ENCODE data around the gene PGA4. TPM values are rescaled to one million over a fixed set of nuclear protein-coding genes. Genes with fewer than 3 reads are reported as not detected.

Gene PGA4
- total and polyA plus RNA-seq, 4 donors: 0.33 to 4.5 (median 1.8) TPM; not detected in 1

DNA sequence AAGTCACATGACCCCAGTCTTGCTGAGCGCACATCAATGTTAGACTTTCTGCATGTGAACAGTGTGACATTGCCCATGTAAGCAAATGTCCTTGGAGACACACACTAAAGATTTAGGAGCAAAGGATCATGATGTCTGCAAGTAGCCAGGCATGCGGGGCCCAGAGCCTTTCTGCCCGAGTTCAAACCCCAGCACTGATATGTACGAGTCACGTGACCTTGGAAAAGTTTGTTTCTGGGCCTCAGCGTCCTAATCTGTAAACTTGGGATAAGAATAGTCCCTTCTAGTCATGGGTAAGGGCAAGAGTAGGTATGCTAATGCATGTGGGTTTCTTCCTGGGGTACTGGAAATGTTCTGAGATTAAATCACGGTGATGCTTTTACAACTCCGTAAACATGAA, 35.6 kb upstream of the PGA4 start:
- H3K36me3 ChIP-seq (ENCODE audit: control insufficient read depth in 4 of 4, insufficient read depth in 3 of 4, low read depth in 1 of 4, low read length in 3 of 4): no peaks in the 10 kb centered on the region
- H3K27me3 ChIP-seq (ENCODE audit: control insufficient read depth in 4 of 4, insufficient read depth in 4 of 4, low read length in 3 of 4): no peaks in the 10 kb centered on the region
- H3K9ac ChIP-seq (ENCODE audit: low read depth in 1 of 2, low read length in 2 of 2): no peak overlapping the region
- no peaks in the 10 kb centered on the region for H3K4me1 ChIP-seq (ENCODE audit: control insufficient read depth in 4 of 4, insufficient read depth in 4 of 4, low read length in 3 of 4)
- TF ChIP-seq SP1 (IDR thresholded peaks at IDR 0.05) (no peak), JUND (IDR thresholded peaks at IDR 0.05) (no peak), NR2F2 (IDR thresholded peaks at IDR 0.05) (no peak), FOXA2 (IDR thresholded peaks at IDR 0.05) (no peak), HNF4A (conservative IDR thresholded peaks at IDR 0.05) (no peak), RXRA (IDR thresholded peaks at IDR 0.05) (no peak), HNF4G (IDR thresholded peaks at IDR 0.05) (no peak)
- TF ChIP-seq, protein P1, sequence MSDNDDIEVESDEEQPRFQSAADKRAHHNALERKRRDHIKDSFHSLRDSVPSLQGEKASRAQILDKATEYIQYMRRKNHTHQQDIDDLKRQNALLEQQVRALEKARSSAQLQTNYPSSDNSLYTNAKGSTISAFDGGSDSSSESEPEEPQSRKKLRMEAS (IDR thresholded peaks at IDR 0.05): no peak
- TF ChIP-seq, protein P2, sequence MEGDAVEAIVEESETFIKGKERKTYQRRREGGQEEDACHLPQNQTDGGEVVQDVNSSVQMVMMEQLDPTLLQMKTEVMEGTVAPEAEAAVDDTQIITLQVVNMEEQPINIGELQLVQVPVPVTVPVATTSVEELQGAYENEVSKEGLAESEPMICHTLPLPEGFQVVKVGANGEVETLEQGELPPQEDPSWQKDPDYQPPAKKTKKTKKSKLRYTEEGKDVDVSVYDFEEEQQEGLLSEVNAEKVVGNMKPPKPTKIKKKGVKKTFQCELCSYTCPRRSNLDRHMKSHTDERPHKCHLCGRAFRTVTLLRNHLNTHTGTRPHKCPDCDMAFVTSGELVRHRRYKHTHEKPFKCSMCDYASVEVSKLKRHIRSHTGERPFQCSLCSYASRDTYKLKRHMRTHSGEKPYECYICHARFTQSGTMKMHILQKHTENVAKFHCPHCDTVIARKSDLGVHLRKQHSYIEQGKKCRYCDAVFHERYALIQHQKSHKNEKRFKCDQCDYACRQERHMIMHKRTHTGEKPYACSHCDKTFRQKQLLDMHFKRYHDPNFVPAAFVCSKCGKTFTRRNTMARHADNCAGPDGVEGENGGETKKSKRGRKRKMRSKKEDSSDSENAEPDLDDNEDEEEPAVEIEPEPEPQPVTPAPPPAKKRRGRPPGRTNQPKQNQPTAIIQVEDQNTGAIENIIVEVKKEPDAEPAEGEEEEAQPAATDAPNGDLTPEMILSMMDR (IDR thresholded peaks at IDR 0.05; ENCODE audit: low read depth, low read length, missing input control): no peak
- TF ChIP-seq, protein P3, sequence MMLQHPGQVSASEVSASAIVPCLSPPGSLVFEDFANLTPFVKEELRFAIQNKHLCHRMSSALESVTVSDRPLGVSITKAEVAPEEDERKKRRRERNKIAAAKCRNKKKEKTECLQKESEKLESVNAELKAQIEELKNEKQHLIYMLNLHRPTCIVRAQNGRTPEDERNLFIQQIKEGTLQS (IDR thresholded peaks at IDR 0.05): no peak
- TF ChIP-seq, protein P4, sequence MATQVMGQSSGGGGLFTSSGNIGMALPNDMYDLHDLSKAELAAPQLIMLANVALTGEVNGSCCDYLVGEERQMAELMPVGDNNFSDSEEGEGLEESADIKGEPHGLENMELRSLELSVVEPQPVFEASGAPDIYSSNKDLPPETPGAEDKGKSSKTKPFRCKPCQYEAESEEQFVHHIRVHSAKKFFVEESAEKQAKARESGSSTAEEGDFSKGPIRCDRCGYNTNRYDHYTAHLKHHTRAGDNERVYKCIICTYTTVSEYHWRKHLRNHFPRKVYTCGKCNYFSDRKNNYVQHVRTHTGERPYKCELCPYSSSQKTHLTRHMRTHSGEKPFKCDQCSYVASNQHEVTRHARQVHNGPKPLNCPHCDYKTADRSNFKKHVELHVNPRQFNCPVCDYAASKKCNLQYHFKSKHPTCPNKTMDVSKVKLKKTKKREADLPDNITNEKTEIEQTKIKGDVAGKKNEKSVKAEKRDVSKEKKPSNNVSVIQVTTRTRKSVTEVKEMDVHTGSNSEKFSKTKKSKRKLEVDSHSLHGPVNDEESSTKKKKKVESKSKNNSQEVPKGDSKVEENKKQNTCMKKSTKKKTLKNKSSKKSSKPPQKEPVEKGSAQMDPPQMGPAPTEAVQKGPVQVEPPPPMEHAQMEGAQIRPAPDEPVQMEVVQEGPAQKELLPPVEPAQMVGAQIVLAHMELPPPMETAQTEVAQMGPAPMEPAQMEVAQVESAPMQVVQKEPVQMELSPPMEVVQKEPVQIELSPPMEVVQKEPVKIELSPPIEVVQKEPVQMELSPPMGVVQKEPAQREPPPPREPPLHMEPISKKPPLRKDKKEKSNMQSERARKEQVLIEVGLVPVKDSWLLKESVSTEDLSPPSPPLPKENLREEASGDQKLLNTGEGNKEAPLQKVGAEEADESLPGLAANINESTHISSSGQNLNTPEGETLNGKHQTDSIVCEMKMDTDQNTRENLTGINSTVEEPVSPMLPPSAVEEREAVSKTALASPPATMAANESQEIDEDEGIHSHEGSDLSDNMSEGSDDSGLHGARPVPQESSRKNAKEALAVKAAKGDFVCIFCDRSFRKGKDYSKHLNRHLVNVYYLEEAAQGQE (IDR thresholded peaks at IDR 0.05): no peak
- TF ChIP-seq, protein P5, sequence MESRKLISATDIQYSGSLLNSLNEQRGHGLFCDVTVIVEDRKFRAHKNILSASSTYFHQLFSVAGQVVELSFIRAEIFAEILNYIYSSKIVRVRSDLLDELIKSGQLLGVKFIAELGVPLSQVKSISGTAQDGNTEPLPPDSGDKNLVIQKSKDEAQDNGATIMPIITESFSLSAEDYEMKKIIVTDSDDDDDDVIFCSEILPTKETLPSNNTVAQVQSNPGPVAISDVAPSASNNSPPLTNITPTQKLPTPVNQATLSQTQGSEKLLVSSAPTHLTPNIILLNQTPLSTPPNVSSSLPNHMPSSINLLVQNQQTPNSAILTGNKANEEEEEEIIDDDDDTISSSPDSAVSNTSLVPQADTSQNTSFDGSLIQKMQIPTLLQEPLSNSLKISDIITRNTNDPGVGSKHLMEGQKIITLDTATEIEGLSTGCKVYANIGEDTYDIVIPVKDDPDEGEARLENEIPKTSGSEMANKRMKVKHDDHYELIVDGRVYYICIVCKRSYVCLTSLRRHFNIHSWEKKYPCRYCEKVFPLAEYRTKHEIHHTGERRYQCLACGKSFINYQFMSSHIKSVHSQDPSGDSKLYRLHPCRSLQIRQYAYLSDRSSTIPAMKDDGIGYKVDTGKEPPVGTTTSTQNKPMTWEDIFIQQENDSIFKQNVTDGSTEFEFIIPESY (IDR thresholded peaks at IDR 0.05): no peak
- WGBS: 83% methylated on average over 8 of the region's 8 CpGs
- no peak overlapping the region for H3K27ac ChIP-seq (ENCODE audit: low read depth in 1 of 2, low read length in 2 of 2)
- no peak for DNase-seq (ENCODE audit: low spot score)
- H3K4me3 ChIP-seq (ENCODE audit: low read depth in 1 of 3, low read length in 3 of 3): no peak overlapping the region
- no peaks in the 10 kb centered on the region for H3K9me3 ChIP-seq (ENCODE audit: control insufficient read depth in 4 of 4, low read length in 3 of 4)

DNA sequence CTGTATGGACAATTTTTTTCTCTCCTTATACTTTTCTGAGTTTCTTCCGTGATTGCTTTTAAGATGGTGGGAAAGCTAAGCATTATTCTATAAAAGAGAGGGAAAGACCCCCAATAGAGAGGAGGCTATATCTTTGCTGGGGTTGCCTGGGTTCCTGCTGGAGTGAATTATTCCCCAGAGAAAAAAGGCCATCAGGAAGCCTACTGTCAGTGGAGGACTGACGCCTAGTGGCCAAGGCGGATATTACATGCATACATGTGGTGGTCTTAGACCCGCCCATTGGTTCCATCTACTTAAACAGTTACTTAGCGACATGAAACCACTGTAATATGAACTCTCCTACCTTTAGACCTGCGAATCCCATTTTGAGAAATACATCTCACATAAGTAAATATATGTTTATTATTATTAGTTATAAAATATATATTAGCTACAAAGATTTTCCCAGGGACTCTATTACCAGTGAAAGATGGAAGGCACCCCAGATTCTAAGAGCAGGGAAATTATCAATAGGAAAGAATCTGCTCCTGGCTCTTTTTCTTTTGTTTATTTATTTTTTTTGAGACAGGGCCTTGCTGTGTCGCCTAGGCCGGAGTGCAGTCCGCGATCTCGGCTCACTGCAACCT, 34.5 kb upstream of the PGA4 start:
- TF ChIP-seq, protein P2 (IDR thresholded peaks at IDR 0.05; ENCODE audit: low read depth, low read length, missing input control): peak; percentile 87
- no peak for TF ChIP-seq HNF4A (conservative IDR thresholded peaks at IDR 0.05)
- TF ChIP-seq RAD21 (IDR thresholded peaks at IDR 0.05): peak; percentile 92 to 93

More for the DNA sequence above, 34.5 kb upstream of the PGA4 start:
- Histone ChIP-seq H3K27ac (ENCODE audit: low read depth in 1 of 2, low read length in 2 of 2) (no peak overlapping the region), H3K36me3 (ENCODE audit: control insufficient read depth in 4 of 4, insufficient read depth in 3 of 4, low read depth in 1 of 4, low read length in 3 of 4) (no peaks in the 10 kb centered on the region), H3K9me3 (ENCODE audit: control insufficient read depth in 4 of 4, low read length in 3 of 4) (no peaks in the 10 kb centered on the region), H3K4me3 (ENCODE audit: low read depth in 1 of 3, low read length in 3 of 3) (no peak overlapping the region), H3K27me3 (ENCODE audit: control insufficient read depth in 4 of 4, insufficient read depth in 4 of 4, low read length in 3 of 4) (no peaks in the 10 kb centered on the region), H3K4me1 (ENCODE audit: control insufficient read depth in 4 of 4, insufficient read depth in 4 of 4, low read length in 3 of 4) (no peaks in the 10 kb centered on the region), H3K9ac (ENCODE audit: low read depth in 1 of 2, low read length in 2 of 2) (no peak overlapping the region)
- peak; percentile 85 for DNase-seq (ENCODE audit: low spot score)
- 41% methylated on average over 11 of the region's 11 CpGs for WGBS

All from liver (tissue), 9 donors.